ENCODE measurements around the gene FBXL19.
"Not testable (repeated sequence)": the region's sequence is repeated elsewhere in the genome, so short reads cannot be mapped to it uniquely, and the experiment has no call there.

Gene FBXL19

GRCh38 chr16:30891043-30891823, 32.1 kb upstream of the FBXL19 start:
- H3K4me3 Mint-ChIP-seq; H3K27me3 Mint-ChIP-seq; H3K9me3 Mint-ChIP-seq; intact Hi-C loops (cut with micrococcal nuclease); H3K27ac Mint-ChIP-seq: not testable (repeated sequence)
- peaks cover 71% of the 10 kb centered on the region for H3K36me3 Mint-ChIP-seq (ENCODE audit: low read depth)
- H3K4me1 Mint-ChIP-seq (ENCODE audit: low read depth) = peaks cover 42% of the 10 kb centered on the region

- H3K27ac Mint-ChIP-seq = peak overlapping the region; percentile 83
- H3K27me3 Mint-ChIP-seq = no peaks in the 10 kb centered on the region
- H3K36me3 Mint-ChIP-seq (ENCODE audit: low read depth) = peaks cover 55% of the 10 kb centered on the region
- H3K4me1 Mint-ChIP-seq (ENCODE audit: low read depth) = peaks cover 58% of the 10 kb centered on the region
- peak overlapping the region; percentile 87 for H3K4me3 Mint-ChIP-seq
- intact Hi-C loops (cut with micrococcal nuclease) = no loop called here
- no peaks in the 10 kb centered on the region for H3K9me3 Mint-ChIP-seq
Measured at GRCh38 chr16:30892670-30893416, 30.5 kb upstream of the FBXL19 start.

- Mint-ChIP-seq H3K4me3 (peak overlapping the region; percentile 87), H3K27ac (peak overlapping the region; percentile 83), H3K9me3 (no peaks in the 10 kb centered on the region), H3K4me1 (ENCODE audit: low read depth) (peaks cover 59% of the 10 kb centered on the region), H3K36me3 (ENCODE audit: low read depth) (peaks cover 49% of the 10 kb centered on the region), H3K27me3 (no peaks in the 10 kb centered on the region)
- intact Hi-C loops (cut with micrococcal nuclease) = no loop called here
Measured at GRCh38 chr16:30893417-30893743, 30.0 kb upstream of the FBXL19 start.

GRCh38 chr16:30893744-30894539, 29.4 kb upstream of the FBXL19 start, which contains the start of gene BCL7C:
BCL7C (minus strand) TSS chr16:30894077; CDS start chr16:30893944, 133 bp downstream.
- Mint-ChIP-seq H3K4me1 (ENCODE audit: low read depth) (peaks cover 55% of the 10 kb centered on the region), H3K4me3 (peak within 1 kb of the TSS; percentile 87), H3K9me3 (no peaks in the 10 kb centered on the region), H3K27me3 (no peaks in the 10 kb centered on the region), H3K27ac (peak within 1 kb of the TSS; percentile 83), H3K36me3 (ENCODE audit: low read depth) (peaks cover 44% of the 10 kb centered on the region)
- intact Hi-C loops (cut with micrococcal nuclease) = no loop called here

- Mint-ChIP-seq H3K4me3 (peak overlapping the region; percentile 87), H3K27ac (peak overlapping the region; percentile 83), H3K9me3 (no peaks in the 10 kb centered on the region), H3K27me3 (no peaks in the 10 kb centered on the region), H3K36me3 (ENCODE audit: low read depth) (peaks cover 37% of the 10 kb centered on the region), H3K4me1 (ENCODE audit: low read depth) (peaks cover 54% of the 10 kb centered on the region)
- intact Hi-C loops (cut with micrococcal nuclease) = no loop called here
Measured at GRCh38 chr16:30894540-30895368, 28.6 kb upstream of the FBXL19 start.

- H3K36me3 Mint-ChIP-seq (ENCODE audit: low read depth) = peaks cover 27% of the 10 kb centered on the region
- no peaks in the 10 kb centered on the region for H3K9me3 Mint-ChIP-seq
- peaks cover 54% of the 10 kb centered on the region for H3K4me1 Mint-ChIP-seq (ENCODE audit: low read depth)
- intact Hi-C loops (cut with micrococcal nuclease) = loop anchor here (1.0 kb wide), 1 partner anchor 27 kb away; no protein-coding TSS in a partner anchor
- no peak overlapping the region for H3K4me3 Mint-ChIP-seq
- H3K27ac Mint-ChIP-seq = peak overlapping the region; percentile 99
- H3K27me3 Mint-ChIP-seq = no peaks in the 10 kb centered on the region
Measured at GRCh38 chr16:30895627-30896260, 27.6 kb upstream of the FBXL19 start.

- peaks cover 59% of the 10 kb centered on the region for H3K4me1 Mint-ChIP-seq (ENCODE audit: low read depth)
- no peaks in the 10 kb centered on the region for H3K27me3 Mint-ChIP-seq
- H3K36me3 Mint-ChIP-seq (ENCODE audit: low read depth) = peaks cover 21% of the 10 kb centered on the region
- peak within 1 kb of the TSS; percentile 99 for H3K27ac Mint-ChIP-seq
- intact Hi-C loops (cut with micrococcal nuclease) = loop anchor here (1.0 kb wide), 1 partner anchor 26 kb away; no protein-coding TSS in a partner anchor
- peak within 1 kb of the TSS; percentile 84 for H3K4me3 Mint-ChIP-seq
- H3K9me3 Mint-ChIP-seq = no peaks in the 10 kb centered on the region
Measured at GRCh38 chr16:30896261-30896888, 27.0 kb upstream of the FBXL19 start, which contains the start of gene CTF1. CTF1 (plus strand) TSS chr16:30896614; CDS start chr16:30896644, 30 bp downstream.

- intact Hi-C loops (cut with micrococcal nuclease) = loop anchor here (1.0 kb wide), 1 partner anchor 25 kb away; no protein-coding TSS in a partner anchor
- Mint-ChIP-seq H3K9me3 (no peaks in the 10 kb centered on the region), H3K4me3 (peak overlapping the region; percentile 84), H3K4me1 (ENCODE audit: low read depth) (peaks cover 59% of the 10 kb centered on the region), H3K27ac (peak overlapping the region; percentile 99), H3K36me3 (ENCODE audit: low read depth) (peaks cover 13% of the 10 kb centered on the region), H3K27me3 (no peaks in the 10 kb centered on the region)
Measured at GRCh38 chr16:30896889-30897733, 26.3 kb upstream of the FBXL19 start.

GRCh38 chr16:30899794-30900193, 23.6 kb upstream of the FBXL19 start:
- intact Hi-C loops (cut with micrococcal nuclease) = loop anchor here (5.0 kb wide), 1 partner anchor 57 kb away; no protein-coding TSS in a partner anchor
- Mint-ChIP-seq H3K4me1 (ENCODE audit: low read depth) (peaks cover 63% of the 10 kb centered on the region), H3K4me3 (no peak overlapping the region), H3K27me3 (no peaks in the 10 kb centered on the region), H3K36me3 (ENCODE audit: low read depth) (peaks cover 13% of the 10 kb centered on the region), H3K27ac (no peak overlapping the region), H3K9me3 (no peaks in the 10 kb centered on the region)

GRCh38 chr16:30900588-30900987, 22.8 kb upstream of the FBXL19 start:
- intact Hi-C loops (cut with micrococcal nuclease) = loop anchor here (5.0 kb wide), 1 partner anchor 58 kb away; no protein-coding TSS in a partner anchor
- H3K4me3 Mint-ChIP-seq = no peak overlapping the region
- no peaks in the 10 kb centered on the region for H3K9me3 Mint-ChIP-seq
- no peak overlapping the region for H3K27ac Mint-ChIP-seq
- H3K36me3 Mint-ChIP-seq (ENCODE audit: low read depth) = peaks cover 13% of the 10 kb centered on the region
- no peaks in the 10 kb centered on the region for H3K27me3 Mint-ChIP-seq
- H3K4me1 Mint-ChIP-seq (ENCODE audit: low read depth) = peaks cover 55% of the 10 kb centered on the region

- H3K9me3 Mint-ChIP-seq = no peaks in the 10 kb centered on the region
- H3K4me3 Mint-ChIP-seq = peak overlapping the region; percentile 67
- intact Hi-C loops (cut with micrococcal nuclease) = loop anchor here (2.0 to 5.0 kb wide), 2 partner anchors 27 to 59 kb away; no protein-coding TSS in a partner anchor
- H3K27me3 Mint-ChIP-seq = no peaks in the 10 kb centered on the region
- peak overlapping the region; percentile 59 for H3K27ac Mint-ChIP-seq
- peaks cover 13% of the 10 kb centered on the region for H3K36me3 Mint-ChIP-seq (ENCODE audit: low read depth)
- peaks cover 47% of the 10 kb centered on the region for H3K4me1 Mint-ChIP-seq (ENCODE audit: low read depth)
Measured at GRCh38 chr16:30901201-30902028, 22.0 kb upstream of the FBXL19 start.

All from dendritic cell treated with granulocyte-macrophage colony-stimulating factor and Interleukin-4, amounts not matched to agents 40 ng/mL and 50 ng/mL, for 4 days (primary cell).